K562 treated with DMSO at 1 percent for 12 hours (cell line): ENCODE data around the gene GAA. TPM values are rescaled to one million over a fixed set of nuclear protein-coding genes. Genes with fewer than 3 reads are reported as not detected.

Source experiments
- total RNA-seq: library from RNA; unstranded; fragments of 300-600 nt; gene quantifications from 2 replicates; pipeline ENCODE4 v1.2.3, GENCODE V29; 2022; ENCODE audit not compliant: insufficient read depth

GAA gene
- total RNA-seq, result 6.7 and 11.2 TPM in 2 replicates

GRCh38 chr17:80101011-80101945 lies at the start of gene GAA:
Gene GAA (plus strand): TSS chr17:80101581. CDS start chr17:80104587, 3,006 bp downstream.

GRCh38 chr17:80147035-80147822 lies 45.8 kb downstream of the GAA start, which contains the start of gene EIF4A3:
Gene EIF4A3 (minus strand): TSS chr17:80147128. CDS start chr17:80146961, 167 bp downstream.

Other genes with a start within 250 kb of the GAA start
- gene TBC1D16, start 65.7 kb upstream of the GAA start, total RNA-seq, result 0.17 and 1.7 TPM in 2 replicates
- not detected in 2 replicates for gene CCDC40, start 64.9 kb upstream of the GAA start, total RNA-seq
- 101 and 119 TPM in 2 replicates for gene EIF4A3, start 45.5 kb downstream of the GAA start, total RNA-seq
- gene CARD14, start 68.4 kb downstream of the GAA start, total RNA-seq, result 0.46 TPM in 1 of 2 replicates, not detected in the other
- gene SGSH, start 118.8 kb downstream of the GAA start, total RNA-seq, result 29.6 and 49.6 TPM in 2 replicates
- 5.4 and 14.3 TPM in 2 replicates for gene SLC26A11, start 118.8 kb downstream of the GAA start, total RNA-seq
- gene RNF213, start 159.3 kb downstream of the GAA start, total RNA-seq, result 13.9 and 68.4 TPM in 2 replicates